Prostate gland (tissue), 2 donors: ENCODE data around the gene KCTD21.

Experiments
- CTCF ChIP-seq, 4 experiments: fragments of 200-600 bp in 2 of 4; fragments of 450-650 bp in 2 of 4; sonication (generic) in 2 of 4; IDR thresholded peaks; 1 replicate in 3 of 4; 2 replicates in 1 of 4; pipeline ENCODE4 v1.5.1; 2016 to 2019; ENCODE audit warnings: antibody characterized with exemption in 4 of 4, mild to moderate bottlenecking in 2 of 4, moderate library complexity in 2 of 4
- POLR2A ChIP-seq: fragments of 450-650 bp; IDR thresholded peaks from one replicate; pipeline ENCODE4 v1.6.1; 2016; ENCODE audit warnings: antibody characterized with exemption, mild to moderate bottlenecking
- POLR2AphosphoS5 ChIP-seq: sonication (generic); formaldehyde crosslinking; IDR thresholded peaks from one replicate; pipeline ENCODE4 v1.6.1; 2017; ENCODE audit warnings: antibody characterized with exemption

- TF ChIP-seq POLR2A (no peak), CTCF (IDR thresholded peaks at IDR 0.05) (no peak), POLR2AphosphoS5 (no peak)
Measured at GRCh38 chr11:78217650-78218541, 29.5 kb upstream of the KCTD21 start.
